Loucy (cell line): Measurements from ENCODE around the gene GARIN6.

ENCODE experiments used
- H2AFZ ChIP-seq: fragments of 200-600 bp; sonication (generic); 2 replicates; pipeline ENCODE4 v1.6.0; 2016; ENCODE audit warnings: antibody characterized with exemption, mild to moderate bottlenecking, low read length, moderate library complexity
- H3F3A ChIP-seq: fragments of 200-600 bp; 2 replicates; pipeline ENCODE4 v1.6.0; 2016; ENCODE audit warnings: antibody characterized with exemption, low read depth, mild to moderate bottlenecking
- H3K27me3 ChIP-seq: fragments of 200-600 bp; sonication (generic); 2 replicates; pipeline ENCODE4 v1.6.1; 2014; ENCODE audit warnings: low read length, mild to moderate bottlenecking; ENCODE audit not compliant: insufficient read depth, poor library complexity, severe bottlenecking
- H3K36me3 ChIP-seq: fragments of 200-600 bp; sonication (generic); 2 replicates; pipeline ENCODE4 v1.6.1; 2016; ENCODE audit warnings: low read length; ENCODE audit not compliant: insufficient read depth
- H3K4me1 ChIP-seq: fragments of 200-600 bp; sonication (generic); 2 replicates; pipeline ENCODE4 v1.5.1; 2014; ENCODE audit warnings: low read length, mild to moderate bottlenecking; ENCODE audit not compliant: insufficient read depth, poor library complexity, severe bottlenecking
- H3K4me2 ChIP-seq: fragments of 200-600 bp; sonication (generic); 2 replicates; pipeline ENCODE4 v1.6.0; 2014; ENCODE audit warnings: antibody characterized with exemption, low read length, low read depth, mild to moderate bottlenecking; ENCODE audit not compliant: poor library complexity, severe bottlenecking
- H3K4me3 ChIP-seq: fragments of 200-600 bp; sonication (generic); 2 replicates; pipeline ENCODE4 v1.5.1; 2014; ENCODE audit warnings: low read length, mild to moderate bottlenecking, mixed read lengths; ENCODE audit not compliant: poor library complexity, severe bottlenecking
- H3K79me2 ChIP-seq: fragments of 200-600 bp; sonication (generic); 2 replicates; pipeline ENCODE4 v1.6.1; 2014; ENCODE audit warnings: low read length; ENCODE audit not compliant: insufficient read depth
- H3K9ac ChIP-seq: fragments of 200-600 bp; sonication (generic); 2 replicates; pipeline ENCODE4 v1.6.0; 2014; ENCODE audit warnings: mild to moderate bottlenecking, low read depth, low read length, moderate library complexity; ENCODE audit not compliant: poor library complexity, severe bottlenecking
- H3K9me2 ChIP-seq: fragments of 200-600 bp; sonication (generic); replicated peaks from 2 replicates; pipeline ENCODE4 v1.6.1; 2016; ENCODE audit warnings: low read depth, low read length, mixed read lengths
- H3K9me3 ChIP-seq: fragments of 200-600 bp; sonication (generic); 2 replicates; pipeline ENCODE4 v1.6.1; 2014; ENCODE audit warnings: mild to moderate bottlenecking, antibody characterized with exemption, low read length, low read depth; ENCODE audit not compliant: insufficient read depth
- H4K20me1 ChIP-seq: fragments of 200-600 bp; sonication (generic); 2 replicates; pipeline ENCODE4 v1.6.0; 2014; ENCODE audit warnings: antibody characterized with exemption, low read length, mild to moderate bottlenecking; ENCODE audit not compliant: insufficient read depth, poor library complexity, severe bottlenecking
- CTCF ChIP-seq: fragments of 200-600 bp; sonication (generic); conservative IDR thresholded peaks from 2 replicates; pipeline ENCODE4 v1.5.1; 2014; ENCODE audit warnings: mild to moderate bottlenecking, antibody characterized with exemption, low read length
- EZH2phosphoT487 ChIP-seq: fragments of 200-600 bp; IDR thresholded peaks from 2 replicates; pipeline ENCODE4 v1.6.1; 2018; ENCODE audit warnings: antibody characterized with exemption, mild to moderate bottlenecking, moderate library complexity, borderline replicate concordance

The GARIN6 gene

DNA sequence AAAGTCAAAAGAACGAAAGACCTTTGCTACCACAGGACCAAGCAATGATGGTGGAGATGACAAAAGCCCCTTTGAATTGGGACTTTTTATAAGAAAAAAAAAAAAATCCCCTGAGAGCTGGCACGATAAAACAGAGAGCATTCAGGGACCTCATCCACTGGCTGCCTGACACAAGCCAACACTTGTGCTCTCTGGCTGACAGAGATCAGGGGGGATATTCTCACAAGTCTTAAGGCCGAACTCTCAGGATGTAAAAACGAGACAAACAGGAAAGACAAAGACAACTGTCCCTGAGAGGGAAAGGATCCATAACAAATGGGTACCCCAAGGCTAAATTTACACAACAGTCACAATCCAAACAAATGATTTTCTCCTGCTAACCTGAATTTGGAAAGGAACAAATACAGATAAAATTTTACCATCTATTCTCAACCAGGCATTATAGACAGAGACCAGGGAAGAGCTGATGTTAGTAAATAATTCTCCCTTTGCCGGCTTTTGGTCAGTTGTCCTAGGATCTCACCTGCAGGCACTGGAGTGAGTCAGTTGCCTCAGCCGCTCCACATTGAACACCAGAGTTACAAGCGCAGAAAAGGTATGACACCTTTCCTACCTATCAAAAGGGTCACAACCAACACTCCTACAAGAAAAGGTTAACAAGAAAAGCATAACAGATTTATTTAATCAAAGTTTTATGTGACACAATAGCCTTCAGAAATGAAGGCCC lies 37.9 kb upstream of the GARIN6 start:
- H3K9me3 ChIP-seq, result no peaks in the 10 kb centered on the region
- H2AFZ ChIP-seq, result no peak overlapping the region
- no peaks in the 10 kb centered on the region for H3K79me2 ChIP-seq
- no peaks in the 10 kb centered on the region for H3K9me2 ChIP-seq
- no peak overlapping the region for H3K4me3 ChIP-seq
- no peaks in the 10 kb centered on the region for H3K4me1 ChIP-seq
- no peaks in the 10 kb centered on the region for H3F3A ChIP-seq
- H3K4me2 ChIP-seq, result no peak overlapping the region
- H4K20me1 ChIP-seq, result no peaks in the 10 kb centered on the region
- TF ChIP-seq CTCF (no peak), EZH2phosphoT487 (no peak)
- H3K27me3 ChIP-seq, result no peaks in the 10 kb centered on the region
- no peak overlapping the region for H3K9ac ChIP-seq
- H3K36me3 ChIP-seq, result no peaks in the 10 kb centered on the region

DNA sequence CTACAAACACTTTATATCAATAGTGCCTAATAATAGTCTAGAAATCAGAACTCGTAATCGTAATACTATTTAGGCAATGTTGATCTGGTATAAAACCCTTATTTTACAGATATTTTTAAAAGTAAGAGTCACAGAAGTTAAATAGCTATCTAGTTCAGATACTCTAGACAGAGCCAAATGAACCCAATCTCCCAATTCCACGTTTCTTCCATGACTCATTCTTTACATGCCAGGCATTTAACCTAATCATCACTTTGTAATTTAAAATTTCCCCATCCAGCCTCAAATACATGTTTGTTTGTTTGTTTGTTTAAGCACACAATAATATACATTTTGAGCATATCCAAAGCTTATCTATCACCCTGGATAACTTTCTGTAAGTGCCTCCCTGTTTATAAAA lies 36.4 kb upstream of the GARIN6 start:
- no peak overlapping the region for H3K9ac ChIP-seq
- no peaks in the 10 kb centered on the region for H3K36me3 ChIP-seq
- H3K79me2 ChIP-seq, result no peaks in the 10 kb centered on the region
- no peaks in the 10 kb centered on the region for H3K27me3 ChIP-seq
- no peaks in the 10 kb centered on the region for H3K9me3 ChIP-seq
- no peak overlapping the region for H3K4me3 ChIP-seq
- H3K9me2 ChIP-seq, result no peaks in the 10 kb centered on the region
- no peaks in the 10 kb centered on the region for H3F3A ChIP-seq
- no peak overlapping the region for H2AFZ ChIP-seq
- TF ChIP-seq EZH2phosphoT487, result no peak
- no peak for TF ChIP-seq CTCF
- no peaks in the 10 kb centered on the region for H3K4me1 ChIP-seq
- no peak overlapping the region for H3K4me2 ChIP-seq
- no peaks in the 10 kb centered on the region for H4K20me1 ChIP-seq

- Histone ChIP-seq H3K9me3 (no peaks in the 10 kb centered on the region), H3K27me3 (no peaks in the 10 kb centered on the region), H3K9ac (no peak overlapping the region), H4K20me1 (no peaks in the 10 kb centered on the region), H3K4me2 (no peak overlapping the region), H3F3A (no peaks in the 10 kb centered on the region), H3K9me2 (no peaks in the 10 kb centered on the region), H3K79me2 (no peaks in the 10 kb centered on the region), H3K4me1 (no peaks in the 10 kb centered on the region), H3K4me3 (no peak overlapping the region), H2AFZ (no peak overlapping the region), H3K36me3 (no peaks in the 10 kb centered on the region)
- no peak for TF ChIP-seq EZH2phosphoT487
- TF ChIP-seq CTCF, result no peak
Observed at GRCh38 chr12:99611599-99611998, 36.0 kb upstream of the GARIN6 start.
